OCI-LY7 (cell line): ENCODE results near the gene ZMIZ1. TPM values are rescaled to one million over a fixed set of nuclear protein-coding genes. Genes with fewer than 3 reads are reported as not detected.

ENCODE experiments used
- BruUV-seq: library from RNA; stranded (reverse); fragments of 400-500 nt; replicated peaks from 2 replicates; lab custom pipeline; 2021; lab: Mats Ljungman, UMichigan
- CTCF ChIA-PET: fragments of 300-600 bp; sonication (Branson Sonifier 250); formaldehyde crosslinking; loops from one replicate; lab custom pipeline; 2022; ENCODE audit warnings: antibody characterized with exemption; ENCODE audit not compliant: unreplicated experiment; lab: Charles Lee
- POLR2A ChIA-PET: fragments of 300-600 bp; sonication (Branson Sonifier 250); formaldehyde crosslinking; loops from one replicate; lab custom pipeline; 2022; ENCODE audit warnings: antibody characterized with exemption; lab: Charles Lee
- DNase-seq: peaks from one replicate; pipeline ENCODE4 v3.0.0-alpha.2; 2015; ENCODE audit warnings: low spot score
- H2AFZ ChIP-seq: fragments of 200-600 bp; sonication (generic), shearing (Covaris generic); 2 replicates; pipeline ENCODE4 v1.6.1; 2014; ENCODE audit warnings: mild to moderate bottlenecking, antibody characterized with exemption, low read length, moderate library complexity
- H3K27ac ChIP-seq: fragments of 200-600 bp; sonication (generic); 2 replicates; pipeline ENCODE4 v1.5.1; 2014; ENCODE audit warnings: mixed run types, low read depth, mild to moderate bottlenecking, moderate library complexity, low read length, inconsistent platforms; ENCODE audit not compliant: poor library complexity, severe bottlenecking
- H3K36me3 ChIP-seq: fragments of 200-600 bp; sonication (generic); 2 replicates; pipeline ENCODE4 v1.6.1; 2014; ENCODE audit warnings: mild to moderate bottlenecking, antibody characterized with exemption, low read length, moderate library complexity, mixed read lengths; ENCODE audit not compliant: insufficient read depth
- H3K4me1 ChIP-seq: fragments of 200-600 bp; sonication (generic); 2 replicates; pipeline ENCODE4 v1.5.1; 2014; ENCODE audit warnings: mild to moderate bottlenecking, low read length; ENCODE audit not compliant: insufficient read depth, poor library complexity, severe bottlenecking
- H3K4me2 ChIP-seq: fragments of 200-600 bp; sonication (generic); 2 replicates; pipeline ENCODE4 v1.6.1; 2014; ENCODE audit warnings: mild to moderate bottlenecking, low read length
- H3K4me3 ChIP-seq: fragments of 200-600 bp; sonication (generic); 2 replicates; pipeline ENCODE4 v1.5.1; 2014; ENCODE audit warnings: mild to moderate bottlenecking, low read depth, low read length; ENCODE audit not compliant: poor library complexity, severe bottlenecking
- H3K79me2 ChIP-seq: fragments of 200-600 bp; sonication (generic); 2 replicates; pipeline ENCODE4 v1.6.1; 2016; ENCODE audit warnings: low read depth, mild to moderate bottlenecking, low read length, moderate library complexity, mixed read lengths; ENCODE audit not compliant: insufficient read depth
- H3K9me2 ChIP-seq: fragments of 200-600 bp; sonication (generic); 2 replicates; pipeline ENCODE4 v1.6.1; 2016; ENCODE audit warnings: mild to moderate bottlenecking, low read length, mixed read lengths; ENCODE audit not compliant: insufficient read depth
- H3K9me3 ChIP-seq: fragments of 200-600 bp; sonication (generic); 2 replicates; pipeline ENCODE4 v1.6.1; 2014; ENCODE audit warnings: mild to moderate bottlenecking, mixed run types, low read length, mixed read lengths
- H4K20me1 ChIP-seq: fragments of 200-600 bp; sonication (generic); 2 replicates; pipeline ENCODE4 v1.6.1; 2014; ENCODE audit warnings: mild to moderate bottlenecking, antibody characterized with exemption, low read length, moderate library complexity, mixed read lengths; ENCODE audit not compliant: insufficient read depth
- EZH2phosphoT487 ChIP-seq: fragments of 200-600 bp; sonication (generic); IDR thresholded peaks from 2 replicates; pipeline ENCODE4 v1.6.1; 2018; ENCODE audit warnings: low read depth, borderline replicate concordance, mild to moderate bottlenecking, mixed run types, antibody characterized with exemption, low read length, moderate library complexity, mixed read lengths
- intact Hi-C: fragments of 100-400 bp; cut with micrococcal nuclease; formaldehyde crosslinking; loops from one replicate; pipeline ENCODE4 v1.10.0; 2022; ENCODE audit not compliant: unreplicated experiment
- total RNA-seq, 2 experiments: library from RNA; depleted of rRNA in 1 of 2; stranded (reverse); fragments of >200 nt in 1 of 2; shearing (Covaris generic) in 1 of 2; gene quantifications; 2 replicates each; pipeline ENCODE4 v1.2.3, GENCODE V29; 2014 to 2022
- TF ChIP-seq, protein P1 (sequence below): fragments of 200-600 bp; sonication (generic); conservative IDR thresholded peaks from 2 replicates; pipeline ENCODE4 v1.5.1; 2014; ENCODE audit warnings: mild to moderate bottlenecking, antibody characterized with exemption, low read length, moderate library complexity, mixed read lengths

Gene ZMIZ1
- total RNA-seq, 2 experiments from 2014 or later: 20.4 to 66.9 TPM

DNA sequence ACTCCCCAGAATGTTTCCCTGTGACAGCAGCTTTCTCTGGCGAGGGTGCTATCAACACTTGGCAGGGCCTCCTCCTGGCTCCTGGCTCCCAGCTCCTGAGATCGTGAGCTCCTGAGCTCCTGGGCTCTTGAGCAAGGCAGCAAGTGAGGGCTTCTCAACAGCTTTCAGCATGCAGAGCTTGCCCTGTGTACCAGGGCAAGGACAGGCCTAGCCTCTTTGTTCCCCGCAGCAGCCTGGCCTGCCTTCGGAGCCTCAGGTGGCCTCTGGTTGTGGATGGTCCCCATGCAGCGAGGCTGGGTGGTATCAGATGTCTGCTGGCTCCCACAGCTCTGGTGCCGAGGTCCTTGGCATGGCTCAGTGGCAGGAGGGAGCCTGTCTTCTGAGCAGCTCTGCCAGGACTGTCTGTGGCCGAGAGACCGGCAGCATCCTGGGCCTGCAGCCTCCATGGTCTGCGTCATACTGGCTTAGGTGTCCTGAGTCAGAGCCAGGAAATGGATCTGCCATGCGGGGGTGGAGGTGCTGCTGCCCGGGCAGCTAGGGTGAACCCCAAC is 44.2 kb downstream of the ZMIZ1 start:
- no TSS peak for BruUV-seq
- ChIA-PET POLR2A (interaction anchor here (0.6 kb wide), 1 partner anchor 306 kb away, joined by 3 read pairs; no protein-coding TSS in a partner anchor), CTCF (no interaction called here)
- H4K20me1 ChIP-seq: no peaks in the 10 kb centered on the region
- intact Hi-C loops: no loop called here
- no peak overlapping the region for H3K4me2 ChIP-seq
- no peak for DNase-seq
- no peak overlapping the region for H3K27ac ChIP-seq
- H3K36me3 ChIP-seq: no peaks in the 10 kb centered on the region
- no peak overlapping the region for H3K4me3 ChIP-seq
- no peak overlapping the region for H2AFZ ChIP-seq
- H3K9me3 ChIP-seq: no peaks in the 10 kb centered on the region
- H3K79me2 ChIP-seq: no peaks in the 10 kb centered on the region
- H3K4me1 ChIP-seq: peaks cover 25% of the 10 kb centered on the region
- TF ChIP-seq EZH2phosphoT487: no peak
- TF ChIP-seq, protein P1, sequence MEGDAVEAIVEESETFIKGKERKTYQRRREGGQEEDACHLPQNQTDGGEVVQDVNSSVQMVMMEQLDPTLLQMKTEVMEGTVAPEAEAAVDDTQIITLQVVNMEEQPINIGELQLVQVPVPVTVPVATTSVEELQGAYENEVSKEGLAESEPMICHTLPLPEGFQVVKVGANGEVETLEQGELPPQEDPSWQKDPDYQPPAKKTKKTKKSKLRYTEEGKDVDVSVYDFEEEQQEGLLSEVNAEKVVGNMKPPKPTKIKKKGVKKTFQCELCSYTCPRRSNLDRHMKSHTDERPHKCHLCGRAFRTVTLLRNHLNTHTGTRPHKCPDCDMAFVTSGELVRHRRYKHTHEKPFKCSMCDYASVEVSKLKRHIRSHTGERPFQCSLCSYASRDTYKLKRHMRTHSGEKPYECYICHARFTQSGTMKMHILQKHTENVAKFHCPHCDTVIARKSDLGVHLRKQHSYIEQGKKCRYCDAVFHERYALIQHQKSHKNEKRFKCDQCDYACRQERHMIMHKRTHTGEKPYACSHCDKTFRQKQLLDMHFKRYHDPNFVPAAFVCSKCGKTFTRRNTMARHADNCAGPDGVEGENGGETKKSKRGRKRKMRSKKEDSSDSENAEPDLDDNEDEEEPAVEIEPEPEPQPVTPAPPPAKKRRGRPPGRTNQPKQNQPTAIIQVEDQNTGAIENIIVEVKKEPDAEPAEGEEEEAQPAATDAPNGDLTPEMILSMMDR: no peak
- no peaks in the 10 kb centered on the region for H3K9me2 ChIP-seq

DNA sequence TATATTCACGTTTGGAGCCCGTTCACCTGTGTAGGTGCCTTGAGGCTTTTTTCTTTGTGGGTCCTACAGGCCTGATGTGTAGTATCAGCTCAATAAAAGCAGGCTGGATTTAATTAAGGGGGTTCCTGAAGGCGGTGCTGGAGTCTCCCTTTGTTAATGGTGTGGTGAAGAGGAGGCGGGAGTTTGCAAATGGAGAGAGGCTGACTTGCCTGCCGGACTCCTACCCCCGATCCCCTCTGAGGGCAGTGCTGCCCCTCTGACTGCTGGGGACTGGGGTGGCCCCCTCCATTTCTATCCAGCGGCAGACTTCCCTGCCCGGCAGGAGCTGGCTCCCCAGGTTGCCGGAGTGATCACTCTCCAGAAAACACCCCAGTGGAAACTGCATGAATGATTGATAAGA is 45.1 kb downstream of the ZMIZ1 start:
- no peak overlapping the region for H3K4me3 ChIP-seq
- DNase-seq: no peak
- H3K36me3 ChIP-seq: no peaks in the 10 kb centered on the region
- ChIA-PET CTCF (no interaction called here), POLR2A (interaction anchor here (1.2 to 1.4 kb wide), 2 partner anchors 10 to 39 kb away, joined by 3 read pairs; no protein-coding TSS in a partner anchor)
- H3K4me1 ChIP-seq: peaks cover 17% of the 10 kb centered on the region
- no peaks in the 10 kb centered on the region for H3K9me2 ChIP-seq
- H3K27ac ChIP-seq: no peak overlapping the region
- no peaks in the 10 kb centered on the region for H3K79me2 ChIP-seq
- no peaks in the 10 kb centered on the region for H4K20me1 ChIP-seq
- BruUV-seq: no TSS peak
- no peaks in the 10 kb centered on the region for H3K9me3 ChIP-seq
- H2AFZ ChIP-seq: no peak overlapping the region
- no peak overlapping the region for H3K4me2 ChIP-seq
- TF ChIP-seq EZH2phosphoT487: no peak
- TF ChIP-seq, protein P1: no peak
- intact Hi-C loops: no loop called here

DNA sequence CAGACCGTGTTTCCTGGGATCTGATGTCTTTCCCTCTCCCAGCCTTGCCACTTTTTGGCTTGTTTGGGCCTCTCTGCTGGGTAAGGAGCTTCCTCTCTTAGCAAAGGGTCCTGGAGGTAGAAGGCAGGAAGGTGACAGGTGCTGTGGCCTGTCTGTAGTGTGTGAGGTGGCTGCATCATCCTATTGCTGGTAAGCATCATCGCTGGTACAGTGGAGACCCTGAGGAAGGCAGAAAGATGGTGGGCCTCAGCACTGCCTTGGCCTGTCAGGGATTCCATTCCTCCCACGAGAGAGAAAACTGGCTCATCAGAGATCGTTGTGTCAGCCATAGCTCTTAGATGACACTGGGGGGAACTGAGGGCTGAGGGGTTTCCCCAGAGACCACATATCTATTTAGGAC is 46.5 kb downstream of the ZMIZ1 start:
- POLR2A ChIA-PET: interaction anchor here (1.2 kb wide), 1 partner anchor 8 kb away, joined by 3 read pairs; no protein-coding TSS in a partner anchor
- no TSS peak for BruUV-seq
- no peak overlapping the region for H3K4me3 ChIP-seq
- no peaks in the 10 kb centered on the region for H3K36me3 ChIP-seq
- no peak overlapping the region for H3K4me2 ChIP-seq
- H2AFZ ChIP-seq: no peak overlapping the region
- CTCF ChIA-PET: interaction anchor here (0.6 to 0.9 kb wide), 2 partner anchors 9 to 34 kb away, joined by 3 to 4 read pairs; no protein-coding TSS in a partner anchor
- H3K9me2 ChIP-seq: no peaks in the 10 kb centered on the region
- intact Hi-C loops: no loop called here
- no peak overlapping the region for H3K27ac ChIP-seq
- H4K20me1 ChIP-seq: no peaks in the 10 kb centered on the region
- TF ChIP-seq EZH2phosphoT487: no peak
- TF ChIP-seq, protein P1: no peak
- peaks cover 12% of the 10 kb centered on the region for H3K4me1 ChIP-seq
- no peaks in the 10 kb centered on the region for H3K79me2 ChIP-seq
- H3K9me3 ChIP-seq: no peaks in the 10 kb centered on the region
- no peak for DNase-seq
